IMR-90 (cell line): ENCODE data around the gene CEP152. TPM values are rescaled to one million over a fixed set of nuclear protein-coding genes. Genes with fewer than 3 reads are reported as not detected.

Experiments
- ATAC-seq: fragments of 200-7000 bp; cut with Tn5 transposase; 2 replicates; pipeline ENCODE4 v1.9.1; 2020; ENCODE audit warnings: low read depth, mild to moderate bottlenecking, moderate library complexity
- BruUV-seq: library from RNA; stranded (reverse); fragments of 400-500 nt; replicated peaks from 2 replicates; lab custom pipeline; 2021; lab: Mats Ljungman, UMichigan
- CTCF ChIA-PET: fragments of 300-600 bp; formaldehyde crosslinking; extraction: SDS; loops from one replicate; lab custom pipeline; 2021; ENCODE audit warnings: antibody characterized with exemption; lab: Yijun Ruan, JAX
- POLR2A ChIA-PET: fragments of 300-600 bp; sonication (Branson Sonifier 250); formaldehyde crosslinking; loops from one replicate; lab custom pipeline; 2022; ENCODE audit warnings: antibody characterized with exemption; ENCODE audit not compliant: unreplicated experiment; lab: Charles Lee
- DNase-seq: peaks from one replicate; pipeline ENCODE4 v3.0.0; 2013
- H2AFZ ChIP-seq: replicated peaks from 2 replicates; pipeline ENCODE3; 2013; ENCODE audit warnings: low read length, mild to moderate bottlenecking; ENCODE audit not compliant: poor library complexity
- H2AK5ac ChIP-seq: 2 replicates; pipeline ENCODE4 v1.6.1; 2013; ENCODE audit warnings: low read depth, low read length, inconsistent platforms
- H2AK9ac ChIP-seq: replicated peaks from 2 replicates; pipeline ENCODE3; 2013; ENCODE audit warnings: mild to moderate bottlenecking, low read depth, low read length, moderate library complexity; ENCODE audit not compliant: poor library complexity
- H2BK120ac ChIP-seq: 2 replicates; pipeline ENCODE4 v1.6.1; 2013; ENCODE audit warnings: low read depth, low read length, inconsistent platforms
- H2BK15ac ChIP-seq: 3 replicates; pipeline ENCODE4 v1.6.1; 2013; ENCODE audit warnings: low read depth, low read length, inconsistent platforms
- H2BK20ac ChIP-seq: 2 replicates; pipeline ENCODE4 v1.6.1; 2013; ENCODE audit warnings: low read depth, mild to moderate bottlenecking, inconsistent platforms, low read length, moderate library complexity
- H2BK5ac ChIP-seq: 2 replicates; pipeline ENCODE4 v1.6.1; 2013; ENCODE audit warnings: mild to moderate bottlenecking, low read depth, low read length, inconsistent platforms; ENCODE audit not compliant: poor library complexity, severe bottlenecking
- H3K14ac ChIP-seq: replicated peaks from 2 replicates; pipeline ENCODE4 v1.6.1; 2013; ENCODE audit warnings: low read depth, low read length, inconsistent platforms
- H3K18ac ChIP-seq: 2 replicates; pipeline ENCODE4 v1.6.1; 2013; ENCODE audit warnings: low read depth, low read length, control low read depth
- H3K23ac ChIP-seq: 2 replicates; pipeline ENCODE4 v1.6.1; 2013; ENCODE audit warnings: low read depth, low read length, inconsistent platforms
- H3K27ac ChIP-seq: 2 replicates; pipeline ENCODE4 v1.5.1; 2013; ENCODE audit warnings: mild to moderate bottlenecking, control low read depth, low read length; ENCODE audit not compliant: insufficient read depth
- H3K27me3 ChIP-seq: 2 replicates; pipeline ENCODE4 v1.6.1; 2013; ENCODE audit warnings: low read length; ENCODE audit not compliant: control insufficient read depth, insufficient read depth
- H3K36me3 ChIP-seq: 2 replicates; pipeline ENCODE4 v1.6.1; 2013; ENCODE audit warnings: low read length, mixed read lengths; ENCODE audit not compliant: control insufficient read depth, insufficient read depth
- H3K4ac ChIP-seq: 2 replicates; pipeline ENCODE4 v1.6.1; 2013; ENCODE audit warnings: low read depth, low read length, inconsistent platforms
- H3K4me1 ChIP-seq: 2 replicates; pipeline ENCODE4 v1.6.1; 2013; ENCODE audit warnings: low read length, mixed read lengths; ENCODE audit not compliant: control insufficient read depth, insufficient read depth
- H3K4me2 ChIP-seq: 2 replicates; pipeline ENCODE4 v1.6.1; 2013; ENCODE audit warnings: low read depth, mild to moderate bottlenecking, control low read depth, low read length, moderate library complexity
- H3K4me3 ChIP-seq: 2 replicates; pipeline ENCODE4 v1.5.1; 2013; ENCODE audit warnings: low read depth, mild to moderate bottlenecking, control low read depth, low read length, moderate library complexity; ENCODE audit not compliant: insufficient read depth
- H3K56ac ChIP-seq: 2 replicates; pipeline ENCODE4 v1.6.1; 2013; ENCODE audit warnings: low read length, inconsistent platforms; ENCODE audit not compliant: insufficient read depth; ENCODE audit errors: extremely low read depth
- H3K79me1 ChIP-seq, 2 experiments: 2 replicates each; pipeline ENCODE4 v1.6.1; 2013; ENCODE audit warnings: low read length in 2 of 2, inconsistent platforms in 1 of 2, low read depth in 1 of 2
- H3K9ac ChIP-seq: 2 replicates; pipeline ENCODE4 v1.6.1; 2013; ENCODE audit warnings: low read depth, low read length, control low read depth
- H3K9me1 ChIP-seq: 2 replicates; pipeline ENCODE4 v1.6.1; 2013; ENCODE audit warnings: low read length, inconsistent platforms; ENCODE audit not compliant: insufficient read depth
- H3K9me3 ChIP-seq: 2 replicates; pipeline ENCODE4 v1.6.1; 2013; ENCODE audit warnings: low read length; ENCODE audit not compliant: control insufficient read depth, insufficient read depth
- H4K20me1 ChIP-seq: 2 replicates; pipeline ENCODE4 v1.6.1; 2013; ENCODE audit warnings: low read length, inconsistent platforms; ENCODE audit not compliant: insufficient read depth
- H4K5ac ChIP-seq: 2 replicates; pipeline ENCODE4 v1.6.1; 2013; ENCODE audit warnings: mild to moderate bottlenecking, low read depth, low read length, control low read depth
- H4K8ac ChIP-seq, 2 experiments: 2 replicates each; pipeline ENCODE4 v1.6.1; 2013; ENCODE audit warnings: low read depth in 2 of 2, low read length in 2 of 2, control low read depth in 1 of 2, inconsistent platforms in 1 of 2
- H4K91ac ChIP-seq: 2 replicates; pipeline ENCODE4 v1.6.1; 2013; ENCODE audit warnings: low read depth, low read length, inconsistent platforms; ENCODE audit not compliant: insufficient read depth
- BHLHE40 ChIP-seq: fragments of 150-350 bp; IDR thresholded peaks from 2 replicates; pipeline ENCODE4 v1.6.1; 2016; ENCODE audit warnings: mild to moderate bottlenecking, low read depth, low read length
- CTCF ChIP-seq: conservative IDR thresholded peaks from 2 replicates; pipeline ENCODE4 v1.5.1; 2012; ENCODE audit warnings: mild to moderate bottlenecking, low read depth, low read length, improper control_type of control experiment
- FOS ChIP-seq: fragments of 150-350 bp; IDR thresholded peaks from 2 replicates; pipeline ENCODE4 v1.6.1; 2016; ENCODE audit warnings: low read depth, low read length
- MAFK ChIP-seq: IDR thresholded peaks from 2 replicates; pipeline ENCODE4 v1.6.1; 2012; ENCODE audit warnings: low read depth, low read length, improper control_type of control experiment
- MAZ ChIP-seq: IDR thresholded peaks from 2 replicates; pipeline ENCODE4 v1.6.1; 2012; ENCODE audit warnings: low read depth, mild to moderate bottlenecking, low read length, improper control_type of control experiment, moderate library complexity, borderline replicate concordance
- MXI1 ChIP-seq: IDR thresholded peaks from 2 replicates; pipeline ENCODE4 v1.6.1; 2012; ENCODE audit warnings: low read depth, mild to moderate bottlenecking, low read length, moderate library complexity, borderline replicate concordance
- NFE2L2 ChIP-seq: fragments of 150-350 bp; IDR thresholded peaks from 2 replicates; pipeline ENCODE4 v1.6.1; 2016; ENCODE audit warnings: low read depth, mild to moderate bottlenecking, low read length
- POLR2A ChIP-seq: IDR thresholded peaks from 2 replicates; pipeline ENCODE4 v1.6.1; 2012; ENCODE audit warnings: mild to moderate bottlenecking, low read depth, low read length
- RAD21 ChIP-seq: IDR thresholded peaks from 2 replicates; pipeline ENCODE4 v1.6.1; 2012; ENCODE audit warnings: low read length, improper control_type of control experiment
- RCOR1 ChIP-seq: IDR thresholded peaks from 2 replicates; pipeline ENCODE4 v1.6.1; 2012; ENCODE audit warnings: mild to moderate bottlenecking, low read length, improper control_type of control experiment; ENCODE audit not compliant: insufficient replicate concordance
- RFX5 ChIP-seq: IDR thresholded peaks from 2 replicates; pipeline ENCODE4 v1.8.0; 2012; ENCODE audit warnings: low read depth, mild to moderate bottlenecking, low read length, moderate library complexity
- SMC3 ChIP-seq: fragments of 150-350 bp; IDR thresholded peaks from 2 replicates; pipeline ENCODE4 v1.6.1; 2016; ENCODE audit warnings: low read depth, mild to moderate bottlenecking, antibody characterized with exemption, low read length, moderate library complexity
- WGBS, 2 experiments: methylation state at CpG; one replicate each; pipeline versions ENCODE4 v1.1.5 to v1.1.7; 2013; ENCODE audit warnings: missing lambda C conversion rate in 2 of 2; ENCODE audit not compliant: insufficient read length in 1 of 2; ENCODE audit errors: extremely low coverage in 2 of 2; 5-methylcytosine and 5-hydroxymethylcytosine counted together
- dilution Hi-C: fragments of 300-500 bp; cut with HindIII; formaldehyde crosslinking; loops from one replicate; pipeline ENCODE4 v1.14.3; 2018; ENCODE audit warnings: low sequenced_read_pairs; ENCODE audit not compliant: unreplicated experiment
- in situ Hi-C: fragments of 300-500 bp; cut with MboI; formaldehyde crosslinking; loops from 3 replicates; pipeline ENCODE4 v1.14.3; 2019; ENCODE audit warnings: low sequenced_read_pairs, inconsistent platforms, mixed read lengths
- intact Hi-C: fragments of 100-400 bp; cut with micrococcal nuclease; formaldehyde crosslinking; loops from 2 replicates; pipeline ENCODE4 v1.10.0; 2022
- polyA plus RNA-seq, 3 experiments: library from polyadenylated mRNA; depleted of rRNA; stranded (reverse); fragments of >200 nt; gene quantifications; 2 replicates each; pipeline ENCODE4 v1.2.3, GENCODE V29; 2012; ENCODE audit warnings: low replicate concordance in 1 of 3
- total RNA-seq: library from RNA; depleted of rRNA; stranded (reverse); fragments of >200 nt; gene quantifications from 2 replicates; pipeline ENCODE4 v1.2.3, GENCODE V29; 2012

The CEP152 gene
- total and polyA plus RNA-seq, 2 of the 4 experiments (the other 2 are of a cell fraction) = 2.1 to 7.3 TPM

- TF ChIP-seq CTCF = no peak
- no peak for TF ChIP-seq FOS
- TF ChIP-seq POLR2A = no peak
- no peak for TF ChIP-seq MAZ
- TF ChIP-seq MXI1 = no peak
- no peak for TF ChIP-seq RCOR1
- TF ChIP-seq RFX5 = no peak
- no peak for TF ChIP-seq MAFK
- TF ChIP-seq SMC3 = no peak
- TF ChIP-seq RAD21 = no peak
- no peak for TF ChIP-seq NFE2L2
- TF ChIP-seq BHLHE40 = no peak
- no peak overlapping the region for H3K23ac ChIP-seq
- no peak overlapping the region for H4K8ac ChIP-seq
- DNase-seq (no peak), ATAC-seq (no peak)
- CTCF ChIA-PET = no interaction called here
- POLR2A ChIA-PET = no interaction called here
- no peak overlapping the region for H4K91ac ChIP-seq
- peaks cover 3% of the 10 kb centered on the region; the same call in 1 of the 2 replicates for H3K36me3 ChIP-seq
- H2BK15ac ChIP-seq = no peak overlapping the region
- no CpG with 5 or more reads among the region's 1 CpG for WGBS, 2 experiments
- H2AK9ac ChIP-seq = no peak overlapping the region
- dilution Hi-C loops = no loop called here
- H3K9me3 ChIP-seq = no peaks in the 10 kb centered on the region
- H3K14ac ChIP-seq = no peak overlapping the region
- BruUV-seq = no TSS peak
- no peak overlapping the region for H2AFZ ChIP-seq
- no peak overlapping the region for H2BK5ac ChIP-seq
- no peak overlapping the region for H2BK20ac ChIP-seq
- H3K4me2 ChIP-seq = no peak overlapping the region
- H3K27me3 ChIP-seq = no peaks in the 10 kb centered on the region
- no peak overlapping the region for H3K4ac ChIP-seq
- in situ Hi-C loops = no loop called here
- no peak overlapping the region for H3K4me3 ChIP-seq
- H3K4me1 ChIP-seq = no peaks in the 10 kb centered on the region
- no peaks in the 10 kb centered on the region; a peak in 1 of 4 replicates for H3K79me1 ChIP-seq
- H2BK120ac ChIP-seq = no peak overlapping the region
- no peak overlapping the region for H4K5ac ChIP-seq
- H3K9ac ChIP-seq = no peak overlapping the region
- no peak overlapping the region for H3K18ac ChIP-seq
- H4K20me1 ChIP-seq = no peaks in the 10 kb centered on the region
- intact Hi-C loops = no loop called here
- no peak overlapping the region for H2AK5ac ChIP-seq
- H3K9me1 ChIP-seq = 0 out of 2 replicates have a peak, but pooled peaks cover 4% of the 10 kb centered on the region
- no peak overlapping the region for H3K27ac ChIP-seq
- no peak overlapping the region for H3K56ac ChIP-seq
Observed at GRCh38 chr15:48730506-48730905, 80.4 kb downstream of the CEP152 start.
